ENCODE results near the gene KBTBD4.

The KBTBD4 gene

GRCh38 chr11:47534704-47535251, 44.0 kb downstream of the KBTBD4 start:
- no peak for TF ChIP-seq CTCF (IDR thresholded peaks at IDR 0.05)

GRCh38 chr11:47533690-47534151, 45.0 kb downstream of the KBTBD4 start:
- TF ChIP-seq CTCF (IDR thresholded peaks at IDR 0.05), result no peak

GRCh38 chr11:47532597-47533213, 46.1 kb downstream of the KBTBD4 start:
- no peak for TF ChIP-seq CTCF (IDR thresholded peaks at IDR 0.05)

DNA sequence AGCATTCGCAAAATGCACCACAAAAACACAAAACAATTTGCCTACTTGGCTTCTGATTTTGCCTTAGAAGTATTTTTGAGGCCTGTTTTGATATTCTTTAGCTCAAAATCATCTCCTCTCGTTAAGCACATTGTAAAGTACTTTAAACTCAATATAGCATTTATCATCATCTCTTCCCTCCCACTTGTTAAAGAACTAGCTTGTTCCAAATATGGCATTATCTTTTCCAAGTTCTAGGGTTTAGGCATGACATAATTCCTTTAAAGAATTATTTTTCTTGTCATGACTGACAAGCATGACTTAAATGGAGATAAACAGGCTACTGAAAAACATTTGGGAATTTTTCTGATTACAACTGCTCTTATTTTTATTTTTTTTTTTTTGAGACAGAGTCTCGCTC, 47.1 kb downstream of the KBTBD4 start:
- no peak for TF ChIP-seq CTCF (IDR thresholded peaks at IDR 0.05)

- no peak for TF ChIP-seq CTCF (IDR thresholded peaks at IDR 0.05)
Measured at GRCh38 chr11:47529951-47530350, 48.8 kb downstream of the KBTBD4 start.

DNA sequence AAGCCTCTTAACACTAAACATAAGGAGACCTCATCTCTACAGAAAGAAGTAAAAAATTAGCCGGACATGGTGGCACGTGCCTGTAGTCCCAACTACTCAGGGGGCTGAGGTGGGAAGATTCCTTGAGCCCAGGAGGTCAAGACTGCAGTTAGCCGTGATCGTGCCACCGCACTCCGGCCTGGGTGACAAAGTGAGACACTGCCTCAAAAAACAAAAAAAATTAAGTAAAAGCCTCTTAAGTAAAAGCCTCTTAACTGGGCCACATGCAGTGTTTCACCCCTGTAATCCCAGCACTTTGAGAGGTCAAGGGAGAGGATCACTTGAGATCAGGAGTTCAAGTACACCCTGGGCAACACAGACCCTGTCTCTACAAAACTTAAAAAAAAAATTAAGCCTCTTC, 51.6 kb downstream of the KBTBD4 start:
- TF ChIP-seq CTCF (IDR thresholded peaks at IDR 0.05), result no peak

DNA sequence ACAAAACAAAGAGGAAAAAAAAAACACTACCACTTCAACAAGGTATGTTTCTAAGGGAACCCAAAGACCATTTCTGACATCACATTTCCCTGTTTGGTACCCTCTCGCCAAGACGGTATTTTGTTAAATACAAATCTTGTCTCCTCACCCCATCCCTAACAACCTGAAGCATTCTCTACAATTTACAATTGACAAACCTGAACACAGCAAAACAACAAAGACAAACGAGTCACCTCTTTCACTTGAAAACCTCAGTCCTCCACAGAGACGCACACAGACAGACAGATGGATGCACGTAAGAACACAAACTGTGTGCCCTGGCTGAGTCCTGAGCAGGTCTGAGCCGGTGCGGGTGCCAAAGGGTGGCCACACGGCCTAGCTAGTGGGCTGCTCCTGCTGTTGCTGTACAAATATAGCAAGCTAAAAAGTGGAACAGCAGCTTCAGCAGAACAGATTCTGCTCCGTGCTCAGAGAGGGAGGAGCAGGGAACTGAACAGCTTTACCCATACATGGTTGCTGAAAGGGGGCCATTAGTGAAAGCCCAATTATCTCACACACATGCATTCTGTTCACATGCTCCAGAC, 54.4 kb downstream of the KBTBD4 start:
- no peak for TF ChIP-seq CTCF (IDR thresholded peaks at IDR 0.05)

Measured in LNCAP (cell line).